HG02798 (cell line): Measurements from ENCODE around the gene PI4K2B.
"Not testable (repeated sequence)": the region's sequence is repeated elsewhere in the genome, so short reads cannot be mapped to it uniquely, and the experiment has no call there.

Experiments used
- ATAC-seq: cut with Tn5 transposase; IDR thresholded peaks from one replicate; pipeline ENCODE4 v1.9.1; 2021; ENCODE audit warnings: mild to moderate bottlenecking; ENCODE audit not compliant: unreplicated experiment, poor library complexity

Gene PI4K2B

DNA sequence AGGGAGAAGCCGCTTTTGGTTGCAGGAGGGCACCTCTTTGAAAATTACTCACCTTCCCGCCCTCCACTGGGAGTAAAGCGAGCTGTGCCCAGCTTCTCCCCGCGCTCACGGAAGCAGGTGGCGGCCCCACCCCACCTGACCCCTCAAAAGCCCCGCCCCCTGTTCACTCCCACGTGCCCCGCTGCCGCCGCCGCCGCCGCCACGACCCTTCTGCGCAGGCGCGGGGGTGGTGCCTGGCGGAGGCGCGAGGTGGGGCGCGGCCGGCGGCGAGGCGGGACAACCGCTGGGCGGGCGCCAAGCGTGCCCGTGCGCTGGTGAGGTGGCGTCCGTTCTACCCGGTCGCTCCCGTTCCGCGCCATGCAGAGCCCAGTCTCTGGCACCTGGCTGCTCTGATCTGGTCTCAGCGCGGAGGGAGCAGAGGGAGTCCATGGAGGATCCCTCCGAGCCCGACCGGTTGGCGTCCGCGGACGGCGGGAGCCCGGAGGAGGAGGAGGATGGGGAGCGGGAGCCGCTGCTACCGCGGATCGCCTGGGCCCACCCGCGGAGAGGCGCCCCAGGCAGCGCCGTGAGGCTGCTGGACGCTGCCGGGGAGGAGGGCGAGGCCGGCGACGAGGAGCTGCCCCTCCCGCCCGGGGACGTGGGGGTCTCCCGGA lies at the start of gene PI4K2B:
TSS of gene PI4K2B (plus strand) at position 297 of the 653 bp plus-strand sequence. CDS start at position 428, 131 bp downstream.
- peak; percentile 86 for ATAC-seq

DNA sequence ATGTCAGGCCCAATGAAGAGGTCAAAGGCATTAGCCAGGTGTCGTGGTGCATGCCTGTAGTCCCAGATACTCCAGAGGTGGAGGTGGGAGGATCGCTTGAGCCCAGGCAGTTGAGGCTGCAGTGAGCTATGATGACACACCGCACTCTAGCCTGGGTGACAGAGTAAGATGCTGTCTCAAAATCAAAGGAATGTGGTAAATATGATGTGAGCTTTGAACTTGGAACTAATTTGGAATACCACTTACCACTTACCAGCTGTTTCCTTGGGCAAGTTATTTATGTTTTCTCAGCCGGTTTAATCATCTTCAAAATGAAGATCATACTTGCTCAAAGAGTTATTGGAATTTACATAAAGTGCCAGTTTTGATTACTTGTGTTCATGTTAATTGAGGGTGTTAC lies 49.8 kb upstream of the PI4K2B start:
- no peak for ATAC-seq

DNA sequence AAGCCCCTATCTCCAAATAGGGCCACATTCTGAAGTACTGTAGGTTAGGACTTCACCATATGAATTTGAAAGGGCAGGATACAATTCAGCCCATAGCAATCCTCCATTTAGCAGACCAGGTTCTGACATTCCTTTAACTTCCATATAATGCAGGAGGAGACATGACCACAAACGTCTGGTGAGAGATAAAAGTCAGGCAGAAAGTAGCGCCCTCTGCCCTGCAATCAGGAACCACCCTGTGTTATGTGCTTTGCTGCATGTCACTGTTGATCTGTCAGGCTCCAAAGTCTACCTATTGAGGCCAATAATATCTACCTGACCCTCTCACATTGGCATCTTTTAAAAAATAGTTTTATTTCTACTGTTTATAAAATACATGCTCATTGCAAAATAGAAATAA lies 43.4 kb upstream of the PI4K2B start:
- no peak for ATAC-seq

DNA sequence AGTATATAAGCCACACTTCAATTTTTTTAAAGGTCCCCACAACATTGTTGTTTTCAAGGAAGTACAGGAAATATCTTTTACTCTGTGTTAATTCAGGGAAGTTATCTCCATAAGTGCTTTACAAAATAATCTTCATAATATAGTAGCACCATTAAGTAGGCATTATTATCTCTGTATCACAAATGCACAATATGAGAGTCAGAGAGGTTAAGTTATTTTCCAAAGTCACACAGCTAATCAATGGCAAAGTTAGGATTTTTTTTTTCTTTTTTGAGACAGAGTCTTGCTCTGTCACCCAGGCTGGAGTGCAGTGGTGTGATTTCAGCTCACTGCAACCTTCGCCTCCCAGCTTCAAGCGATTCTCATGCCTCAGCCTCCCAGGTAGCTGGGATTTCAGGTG lies 35.1 kb upstream of the PI4K2B start:
- ATAC-seq = no peak

DNA sequence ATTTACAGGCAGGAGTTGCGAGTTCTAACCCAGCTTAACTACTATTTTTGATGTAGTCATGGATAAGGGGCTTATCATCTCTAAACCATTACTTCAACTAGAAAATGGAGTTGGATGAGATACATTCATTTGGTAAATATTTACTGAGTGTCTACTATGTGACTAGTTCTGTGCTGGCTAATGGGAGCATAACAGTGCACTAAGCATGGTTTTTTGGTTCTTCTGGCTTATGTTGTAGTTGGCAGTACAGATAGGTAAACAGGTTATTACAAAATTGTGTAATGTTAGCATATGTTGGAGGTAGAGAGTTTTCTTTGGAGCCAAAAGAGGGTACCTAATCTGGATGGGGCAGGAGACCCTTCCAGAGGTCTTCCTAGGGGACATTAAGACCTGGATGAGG lies 25.8 kb upstream of the PI4K2B start:
- no peak for ATAC-seq

DNA sequence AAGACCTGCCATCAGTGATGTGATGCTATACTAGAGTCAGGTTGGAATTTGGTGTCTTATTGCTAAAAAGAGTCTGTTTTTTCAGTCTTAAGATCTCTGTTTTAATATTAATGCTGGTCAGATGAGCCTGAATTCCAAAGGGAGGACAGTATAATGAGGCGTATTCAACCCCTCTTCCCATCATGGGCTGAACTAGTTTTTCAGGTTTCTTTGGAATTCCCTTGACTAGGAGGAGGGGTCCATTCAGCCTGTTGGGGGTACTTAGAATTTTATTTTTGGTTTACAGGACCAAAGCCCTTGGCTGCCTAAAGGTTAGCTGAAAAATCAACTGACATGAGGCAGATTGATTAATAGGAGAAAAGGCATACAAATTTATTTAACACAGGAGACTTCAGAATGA lies 24.1 kb upstream of the PI4K2B start:
- no peak for ATAC-seq

DNA sequence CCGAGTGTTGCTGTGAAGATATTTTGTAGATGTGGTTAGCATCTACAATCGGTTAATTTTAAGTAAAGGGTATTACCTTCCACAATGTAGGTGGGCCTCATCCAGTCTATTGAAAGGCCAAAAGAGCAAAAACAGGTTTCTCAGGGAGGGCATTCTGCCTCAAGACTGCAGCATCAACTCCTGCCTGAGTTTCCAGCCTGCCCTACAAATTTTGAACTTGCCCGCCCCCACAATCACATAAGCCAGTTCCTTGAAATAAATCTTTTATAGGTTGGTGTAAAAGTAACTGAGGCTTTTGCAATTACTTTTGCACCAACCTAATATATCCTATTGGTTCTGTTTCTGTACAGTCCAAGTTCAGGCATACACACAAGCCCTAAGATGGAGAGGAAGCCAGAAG lies 22.1 kb upstream of the PI4K2B start:
- ATAC-seq = no peak

DNA sequence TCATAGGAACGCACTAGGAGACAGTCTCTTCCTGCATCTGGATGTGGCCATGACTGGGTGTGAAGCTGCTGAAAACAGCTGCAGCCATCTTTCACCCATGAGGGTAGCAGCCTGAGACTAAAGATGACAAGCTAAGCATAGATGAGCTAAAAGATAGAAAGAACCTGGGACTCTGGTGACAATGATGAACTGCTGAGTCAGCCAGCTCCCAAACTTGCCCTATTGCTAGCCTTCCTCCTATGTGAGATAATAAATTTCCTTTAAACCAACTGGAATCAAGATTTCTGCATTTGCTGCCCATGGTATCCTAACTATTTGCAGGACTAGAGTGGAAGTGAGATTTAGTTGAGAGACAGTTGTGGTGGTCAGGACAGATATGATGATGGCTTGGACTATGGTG lies 21.0 kb upstream of the PI4K2B start:
- no peak for ATAC-seq

- no peak for ATAC-seq
Measured at GRCh38 chr4:25213347-25213979, 20.4 kb upstream of the PI4K2B start.

GRCh38 chr4:25214750-25215149 lies 19.1 kb upstream of the PI4K2B start:
- not testable (repeated sequence) for ATAC-seq

DNA sequence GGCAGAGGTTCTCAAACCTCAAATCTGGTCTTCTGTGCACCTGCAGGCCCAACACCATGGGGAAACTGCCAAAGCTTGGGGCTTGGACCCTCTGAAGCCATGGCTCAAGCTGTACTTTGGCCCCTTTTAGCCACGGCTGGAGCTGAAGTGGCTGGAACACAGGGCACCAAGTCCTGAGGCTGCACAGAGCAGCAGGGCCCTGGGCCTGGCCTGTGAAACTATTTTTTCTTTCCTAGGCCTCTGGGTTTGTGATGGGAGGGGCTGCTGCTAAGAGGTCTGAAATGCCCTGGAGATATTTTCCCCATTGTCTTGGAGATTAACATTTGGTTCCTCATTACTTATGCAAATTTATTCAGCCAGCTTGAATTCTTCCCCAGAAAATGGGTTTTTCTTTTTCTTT lies 18.3 kb upstream of the PI4K2B start:
- no peak for ATAC-seq

DNA sequence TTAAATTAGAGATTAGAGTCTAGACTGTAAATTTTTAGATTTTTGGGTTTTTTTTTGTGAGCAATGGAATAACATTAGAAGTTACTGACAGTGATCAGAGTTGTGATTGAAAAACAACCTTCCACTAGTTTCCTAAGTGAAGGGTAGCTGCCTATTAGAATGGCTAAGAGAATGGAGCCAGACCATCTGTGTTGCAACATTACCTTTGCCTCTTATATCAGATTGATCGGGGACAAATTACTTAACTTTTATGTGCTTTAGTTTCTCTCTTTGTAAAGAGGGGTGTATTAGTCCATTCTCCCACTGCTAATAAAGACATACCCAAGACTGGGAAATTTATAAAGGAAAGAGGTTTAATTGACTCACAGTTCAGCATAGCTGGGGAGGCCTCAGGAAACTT lies 12.5 kb upstream of the PI4K2B start:
- no peak for ATAC-seq

DNA sequence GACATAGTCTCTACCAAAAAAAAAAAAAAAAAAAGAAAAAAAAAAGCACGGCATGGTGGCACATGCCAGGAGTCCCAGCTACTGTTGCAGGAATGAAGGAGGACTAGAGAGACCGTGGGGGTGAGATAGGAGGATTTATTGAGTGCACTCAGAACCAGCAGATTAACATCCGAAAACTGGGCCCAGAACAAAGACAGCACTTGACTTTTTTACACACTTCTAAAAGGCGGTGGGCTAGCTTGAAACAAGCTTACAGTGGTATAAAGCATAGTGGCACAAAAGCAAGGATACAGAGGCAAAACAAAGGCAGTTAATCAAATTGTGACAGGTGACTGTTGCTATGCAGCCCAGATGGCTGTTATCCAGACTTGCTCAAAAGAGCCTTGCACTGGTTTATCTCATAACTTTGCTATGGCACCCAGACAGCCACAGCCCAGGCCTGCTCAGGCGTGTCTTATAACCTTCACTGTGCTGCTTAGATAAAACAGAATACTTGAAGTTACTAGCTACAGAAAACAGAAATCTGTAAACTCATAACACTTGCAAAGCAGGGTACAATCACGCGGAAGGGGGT lies 9.9 kb upstream of the PI4K2B start:
- ATAC-seq = no peak

DNA sequence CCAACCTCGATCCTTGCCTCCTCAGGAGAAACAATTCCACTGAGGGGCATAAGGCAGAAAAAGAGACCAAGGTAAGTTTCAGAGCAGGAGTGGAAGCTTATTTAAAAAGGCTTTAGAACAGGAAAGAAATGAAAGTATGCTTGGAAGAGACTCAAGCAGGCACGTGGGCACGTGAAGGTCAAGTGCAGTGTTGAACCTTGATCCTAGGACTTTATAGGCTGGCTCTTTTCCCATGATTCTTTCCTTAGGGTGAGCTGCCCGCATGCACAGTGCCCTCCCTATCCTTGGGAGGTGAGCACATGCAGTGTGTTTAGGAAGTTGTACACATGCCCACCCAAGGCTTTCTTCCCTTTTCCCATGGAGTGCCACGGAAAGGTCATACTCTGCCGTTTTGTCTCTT lies 4.0 kb upstream of the PI4K2B start:
- ATAC-seq = no peak

DNA sequence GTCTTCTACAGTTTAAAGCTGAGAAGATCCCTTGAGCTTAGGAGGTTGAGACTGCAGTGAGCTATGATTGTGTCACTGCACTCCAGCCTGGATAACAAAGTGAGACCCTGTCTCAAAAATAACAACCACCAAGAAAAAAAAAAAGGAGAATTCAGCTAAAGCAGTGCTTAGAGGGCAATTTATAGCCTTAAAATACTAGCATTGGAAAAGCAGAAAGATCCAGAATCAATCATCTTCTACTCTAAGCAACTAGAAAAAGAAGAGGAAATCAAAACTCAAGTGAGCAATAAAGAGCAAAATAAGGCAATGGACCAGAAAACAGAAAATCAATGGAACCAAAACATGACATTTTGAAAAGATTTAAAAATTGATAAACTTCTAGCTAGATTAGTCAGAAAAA lies 639 bp upstream of the PI4K2B start:
- no peak for ATAC-seq

- peak; percentile 58 for ATAC-seq
Measured at GRCh38 chr4:25234390-25235370, 847 bp downstream of the PI4K2B start.

GRCh38 chr4:25235401-25235800 lies 1.6 kb downstream of the PI4K2B start:
- no peak for ATAC-seq

- not testable (repeated sequence) for ATAC-seq
Measured at GRCh38 chr4:25236030-25236429, 2.2 kb downstream of the PI4K2B start.

DNA sequence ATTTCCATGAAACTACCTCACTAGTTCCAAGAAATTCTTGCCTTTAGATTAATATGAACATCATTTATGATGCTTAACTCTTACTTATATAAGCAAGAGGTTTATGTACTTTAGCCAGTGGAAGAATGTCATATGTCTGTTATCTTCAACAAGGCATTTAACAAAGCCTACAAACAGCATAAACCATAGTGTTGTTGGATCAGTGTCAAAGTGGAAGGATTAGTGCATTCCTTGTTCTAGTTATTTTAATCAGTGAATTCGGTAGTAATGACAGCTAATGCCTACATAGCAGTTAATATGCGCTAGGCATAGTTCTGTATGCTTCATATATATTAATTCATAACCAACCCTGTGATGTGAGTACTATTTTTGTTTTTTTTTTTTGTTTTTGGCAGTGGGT lies 3.1 kb downstream of the PI4K2B start:
- ATAC-seq = no peak

- ATAC-seq = no peak
Measured at GRCh38 chr4:25238052-25238451, 4.2 kb downstream of the PI4K2B start.

GRCh38 chr4:25239528-25239927 lies 5.7 kb downstream of the PI4K2B start:
- ATAC-seq = not testable (repeated sequence)
